AG08396 (cell line): ENCODE results near the gene MIB1.
"Not testable (repeated sequence)": the region's sequence is repeated elsewhere in the genome, so short reads cannot be mapped to it uniquely, and the experiment has no call there.

Experiments used
- DNase-seq: peaks from one replicate; pipeline ENCODE4 v3.0.0; 2012; ENCODE audit warnings: low spot score, mixed read lengths

MIB1 gene

GRCh38 chr18:21743166-21743832, 2.7 kb downstream of the MIB1 start:
- no peak for DNase-seq

DNA sequence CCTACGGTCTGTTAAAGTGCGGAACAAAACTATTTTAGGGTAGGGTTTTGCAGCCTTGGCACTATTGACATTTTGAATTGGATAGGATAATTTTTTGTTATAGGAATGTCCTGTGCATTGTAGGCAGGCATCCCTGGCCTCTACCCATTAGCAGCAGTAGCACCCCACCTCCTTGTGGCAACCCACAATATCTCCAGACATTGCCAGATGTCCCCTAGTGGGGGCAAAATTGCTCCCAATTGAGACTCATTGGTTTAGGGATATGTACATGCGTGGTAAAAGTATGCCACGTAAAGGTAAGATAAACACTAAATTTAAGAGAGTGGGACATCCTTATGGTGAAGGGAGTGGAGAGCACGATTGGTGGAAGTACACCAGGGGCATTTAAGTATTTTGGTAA, 4.6 kb downstream of the MIB1 start:
- no peak for DNase-seq

DNA sequence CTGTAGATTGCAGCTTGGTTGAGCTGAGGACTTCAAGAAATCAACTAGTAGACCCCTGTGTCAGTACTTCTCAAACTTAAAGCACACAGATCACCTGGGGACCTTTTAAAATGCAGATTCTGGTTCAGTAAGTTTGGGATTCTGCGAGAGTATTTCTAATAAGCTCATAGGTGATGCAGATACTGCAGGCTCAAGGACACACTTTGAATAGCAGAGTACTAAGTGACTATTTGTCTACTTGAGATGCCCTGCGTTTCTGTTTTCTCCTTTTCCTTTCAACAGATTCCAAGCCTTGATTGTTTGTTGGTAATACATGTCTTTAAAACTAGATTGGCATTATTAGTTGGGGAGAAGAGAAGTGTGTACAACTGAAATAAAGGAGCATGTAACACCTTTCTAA, 6.7 kb downstream of the MIB1 start:
- DNase-seq = no peak

DNA sequence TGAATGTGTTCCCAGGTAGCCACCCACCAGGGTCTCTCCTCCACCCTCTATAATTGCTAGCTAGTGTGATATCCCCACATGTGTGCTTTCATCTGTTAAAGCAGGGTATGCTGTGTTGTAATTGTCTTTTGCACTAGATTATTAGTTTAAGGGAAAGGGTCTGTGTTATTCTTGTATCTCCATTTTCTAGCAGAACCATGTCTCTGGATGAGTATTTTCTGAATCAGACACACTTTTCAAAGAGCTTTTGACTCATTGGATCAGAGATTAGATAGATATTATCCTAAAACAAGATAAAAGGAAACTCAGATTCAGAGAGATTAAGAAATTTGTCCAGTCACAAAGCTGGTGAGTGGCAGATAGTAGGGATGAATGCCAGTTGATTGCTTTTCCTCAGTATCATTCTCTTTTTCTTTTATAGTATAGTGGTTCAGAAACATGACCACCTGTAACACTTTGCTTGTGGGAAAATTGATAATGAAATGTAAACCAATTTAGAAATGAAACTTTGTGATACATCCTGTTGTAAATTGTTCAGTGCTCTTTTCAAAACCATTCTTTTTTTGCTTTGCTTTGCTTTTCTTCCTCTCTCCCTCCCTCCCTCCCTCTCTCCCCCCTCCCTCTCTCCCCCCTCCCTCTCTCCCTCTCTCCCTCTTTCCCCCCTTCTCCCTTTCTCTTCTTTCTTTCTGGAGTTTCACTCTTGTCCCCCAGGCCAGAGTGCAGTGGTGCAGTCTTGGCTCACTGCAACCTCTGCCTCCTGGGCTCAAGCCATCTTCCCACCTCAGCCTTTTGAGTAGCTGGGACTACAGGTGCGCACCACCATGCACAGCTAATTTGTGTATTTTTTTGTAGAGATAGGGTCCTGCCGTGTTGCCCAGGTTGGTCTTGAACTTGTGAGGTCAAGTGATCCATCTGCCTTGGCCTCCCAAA, 7.4 kb downstream of the MIB1 start:
- no peak for DNase-seq

DNA sequence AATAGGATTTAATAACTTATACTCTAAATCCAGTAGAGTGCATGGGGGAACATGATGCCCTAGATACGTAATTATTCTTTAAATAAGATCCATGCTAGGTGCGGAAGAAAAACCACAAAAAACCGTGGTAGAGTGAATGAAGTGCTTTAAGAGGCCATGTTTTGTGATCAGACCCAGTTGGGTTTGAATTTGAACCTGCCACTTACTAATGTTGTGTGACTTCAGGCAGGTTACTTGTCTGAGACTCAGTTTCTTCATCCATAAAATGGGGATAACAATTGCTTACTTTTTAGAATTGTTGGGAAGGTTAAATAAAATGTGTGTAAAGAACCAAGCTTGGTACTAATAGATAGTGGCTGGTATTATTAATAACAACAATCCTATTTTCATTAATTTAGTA, 17.2 kb downstream of the MIB1 start:
- DNase-seq = no peak

- DNase-seq = no peak
These were observed 19.2 kb downstream of the MIB1 start for GRCh38 chr18:21759836-21760235.

DNA sequence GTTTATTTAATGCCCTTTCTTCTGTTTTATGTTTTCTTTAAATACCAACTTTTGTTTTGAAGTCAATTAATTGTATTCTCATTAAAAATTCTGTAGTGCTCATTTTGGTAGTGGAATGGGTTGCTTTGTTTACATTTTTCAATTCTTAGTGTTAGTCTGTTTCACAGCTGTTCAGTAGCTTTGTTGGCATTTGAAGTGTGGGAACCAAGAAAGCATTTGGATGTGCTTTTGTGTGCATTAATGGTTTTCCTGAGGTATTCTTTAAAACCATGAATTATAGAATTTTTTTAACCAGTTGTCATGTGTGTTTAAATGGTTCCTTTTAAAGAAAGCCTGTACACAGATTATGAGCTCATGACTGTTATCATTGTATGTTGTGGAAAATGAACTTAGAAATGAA, 19.7 kb downstream of the MIB1 start:
- DNase-seq = no peak

DNA sequence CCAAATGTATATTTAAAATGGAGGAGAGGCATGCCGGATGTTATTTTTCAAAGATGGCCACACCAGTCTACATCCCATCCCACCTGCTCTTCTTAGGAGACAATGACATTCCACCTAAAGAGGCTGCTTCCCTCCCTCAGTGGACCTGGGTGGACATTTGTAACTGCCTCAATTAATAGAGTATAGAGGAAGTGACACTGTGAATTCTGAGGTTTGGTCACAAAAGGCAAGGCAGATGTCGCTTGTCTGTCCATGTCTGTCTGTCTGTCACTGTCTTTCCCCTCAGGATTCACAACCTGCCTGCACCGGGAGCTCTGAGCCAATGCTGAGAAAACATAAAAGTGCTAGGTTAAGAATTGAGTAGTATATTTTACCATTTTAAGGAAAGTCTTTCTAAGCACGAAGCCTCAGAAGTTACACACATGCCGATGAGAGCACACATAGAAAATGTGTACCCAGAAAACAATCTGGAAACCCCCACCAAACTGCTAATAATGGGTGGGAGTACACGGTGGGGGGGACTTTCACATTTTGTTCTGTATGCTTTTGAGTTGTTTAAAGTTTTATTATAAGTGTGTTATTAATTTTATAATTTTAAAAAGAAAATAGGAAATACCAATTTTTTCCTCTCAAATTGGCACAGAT, 21.0 kb downstream of the MIB1 start:
- no peak for DNase-seq

GRCh38 chr18:21762181-21762772, 21.7 kb downstream of the MIB1 start:
- DNase-seq = no peak

DNA sequence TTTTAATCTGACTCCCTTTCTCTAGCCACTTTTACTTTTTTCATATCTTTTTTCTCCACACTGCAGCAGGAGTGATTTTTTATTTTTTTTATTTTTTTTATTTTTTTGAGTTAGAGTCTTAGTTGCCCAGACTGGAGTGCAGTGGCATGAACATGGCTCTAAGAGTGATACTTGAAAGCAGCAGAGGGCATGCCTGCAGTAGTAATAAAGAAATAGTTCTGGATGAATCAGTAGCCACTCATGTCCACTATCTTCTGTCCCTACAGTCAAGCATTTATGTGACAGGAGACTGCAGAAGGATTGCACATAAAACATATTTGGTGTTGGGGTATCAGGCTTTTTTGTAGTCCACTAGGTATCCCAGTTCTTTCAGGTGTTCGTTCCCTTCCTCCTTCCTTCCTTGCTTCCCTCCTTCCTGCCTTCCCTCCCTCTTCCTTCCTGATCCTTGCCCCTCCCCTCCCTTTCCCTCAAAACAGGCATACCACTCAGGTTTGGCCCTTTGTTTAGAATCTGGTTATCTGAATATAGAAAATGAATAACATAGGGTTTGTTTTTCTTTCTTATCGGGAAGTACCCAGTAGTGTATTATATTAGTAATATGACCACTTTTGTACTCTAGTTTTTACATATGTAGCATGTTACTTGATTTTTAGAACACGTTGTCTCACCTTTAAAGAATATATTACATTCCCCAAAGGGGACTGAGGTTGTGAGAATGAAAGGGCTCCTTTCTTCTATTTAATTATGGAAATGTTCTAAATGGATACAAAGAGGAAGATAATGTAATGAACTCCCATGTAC, 23.5 kb downstream of the MIB1 start:
- no peak for DNase-seq

DNA sequence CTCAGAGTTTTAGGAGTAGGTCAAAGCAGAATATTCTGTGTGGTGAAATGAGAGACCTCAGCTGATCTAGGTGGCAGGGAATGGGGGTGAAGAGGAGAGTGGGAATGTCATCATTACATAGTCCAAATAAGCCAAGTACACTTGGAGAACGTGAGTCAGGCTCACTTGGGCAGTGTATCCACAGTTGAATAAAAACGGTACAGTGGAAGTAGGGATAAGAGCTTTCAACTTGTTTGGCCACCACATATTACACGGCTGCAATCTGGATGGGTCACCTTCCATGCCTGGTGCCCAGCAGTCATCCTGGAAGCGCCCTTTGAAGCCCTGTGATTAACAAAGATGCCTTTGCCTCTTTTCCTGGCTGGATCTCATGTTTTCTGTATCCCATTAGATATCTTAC, 28.6 kb downstream of the MIB1 start:
- no peak for DNase-seq

DNA sequence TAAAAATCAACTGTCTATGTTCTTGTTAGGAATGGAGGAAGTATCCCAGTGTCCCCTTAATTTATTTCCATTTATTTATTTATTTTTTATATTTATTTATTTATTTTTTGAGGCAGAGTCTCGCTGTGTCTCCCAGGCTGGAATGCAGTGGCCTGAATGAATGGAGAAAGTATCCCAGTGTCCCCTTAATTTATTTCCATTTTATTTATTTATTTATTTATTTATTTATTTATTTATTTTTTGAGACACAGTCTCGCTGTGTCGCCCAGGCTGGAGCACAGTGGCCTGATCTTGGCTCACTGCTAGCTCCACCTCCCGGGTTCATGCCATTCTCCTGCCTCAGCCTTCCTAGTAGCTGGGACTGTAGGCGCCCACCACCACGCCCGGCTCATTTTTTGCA, 34.1 kb downstream of the MIB1 start:
- DNase-seq = no peak

DNA sequence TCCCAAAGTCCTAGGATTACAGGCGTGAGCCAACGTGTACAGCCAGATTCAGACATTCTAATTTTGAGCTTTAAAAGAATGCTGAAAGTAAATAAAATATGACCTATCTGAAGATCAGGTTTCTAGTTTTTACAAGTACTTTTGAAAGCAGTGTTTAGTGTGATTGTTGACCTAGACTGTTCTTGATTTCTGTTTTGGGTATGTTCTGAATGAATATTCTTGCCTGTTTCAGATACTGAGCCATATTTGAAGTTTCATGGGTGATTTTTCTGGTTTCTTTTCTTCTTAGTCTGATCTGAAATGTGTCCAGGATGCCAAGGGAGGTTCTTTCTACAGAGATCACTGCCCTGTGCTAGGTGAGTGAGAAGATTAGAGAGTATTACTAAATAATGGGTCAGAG, 37.2 kb downstream of the MIB1 start:
- DNase-seq = no peak

GRCh38 chr18:21786526-21786925, 45.9 kb downstream of the MIB1 start:
- DNase-seq = no peak

GRCh38 chr18:21796089-21796488, 55.5 kb downstream of the MIB1 start:
- not testable (repeated sequence) for DNase-seq

- no peak for DNase-seq
These were observed 57.5 kb downstream of the MIB1 start for GRCh38 chr18:21798126-21798525.

DNA sequence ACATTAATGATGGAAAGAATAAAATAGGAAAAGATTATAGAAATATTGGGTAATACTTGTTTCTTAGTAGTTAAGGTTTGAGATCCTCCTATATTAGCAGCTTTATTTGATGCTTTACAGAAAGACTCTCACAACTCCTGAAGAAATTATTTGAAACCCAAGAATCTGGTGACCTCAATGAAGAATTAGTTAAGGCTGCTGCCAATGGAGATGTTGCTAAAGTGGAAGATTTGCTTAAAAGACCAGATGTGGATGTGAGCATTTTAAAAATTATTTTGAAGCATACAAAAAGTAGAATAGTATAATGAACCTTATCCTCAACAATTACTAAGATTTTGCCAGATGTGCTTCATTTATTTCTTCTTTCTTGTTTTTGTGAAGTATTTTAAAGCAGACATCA, 59.1 kb downstream of the MIB1 start:
- DNase-seq = no peak

DNA sequence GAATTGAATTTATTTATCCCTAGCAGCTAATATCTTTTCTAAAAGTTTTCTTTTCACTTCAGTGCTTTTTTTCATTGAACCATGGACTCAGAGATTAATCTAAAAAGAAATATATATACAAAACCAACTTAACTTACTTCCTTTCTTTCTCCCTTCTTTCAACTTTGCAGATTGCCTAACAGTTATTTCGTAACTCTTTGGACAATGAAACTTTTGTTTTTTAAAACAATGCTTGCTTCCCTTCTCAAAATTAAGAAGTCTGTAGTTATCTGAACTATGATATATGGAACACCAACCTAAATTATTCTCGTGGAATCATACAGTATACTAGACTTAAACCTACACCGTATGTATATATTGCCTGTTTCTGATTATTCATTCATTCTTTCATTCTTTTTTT, 62.9 kb downstream of the MIB1 start:
- DNase-seq = no peak

- DNase-seq = no peak
These were observed 65.3 kb downstream of the MIB1 start for GRCh38 chr18:21805771-21806366.

DNA sequence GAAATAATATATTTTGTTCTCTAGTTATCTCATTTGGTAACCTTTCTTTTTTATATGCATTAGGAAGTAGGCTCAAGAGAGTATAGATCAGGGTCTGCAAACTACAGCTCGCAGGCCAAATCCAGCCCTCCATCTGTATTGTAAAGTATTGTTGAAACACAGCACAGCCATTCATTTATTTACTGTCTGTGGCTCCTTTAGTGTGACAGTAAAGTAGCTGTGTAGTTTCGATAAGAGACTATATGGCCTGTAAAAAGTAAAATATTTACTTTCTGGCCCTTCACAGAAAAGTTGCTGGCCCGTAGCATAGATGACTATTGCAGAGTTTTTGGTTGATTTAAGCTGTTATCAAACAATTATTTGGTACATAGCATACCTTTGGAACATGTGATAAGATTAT, 67.6 kb downstream of the MIB1 start:
- DNase-seq = no peak

DNA sequence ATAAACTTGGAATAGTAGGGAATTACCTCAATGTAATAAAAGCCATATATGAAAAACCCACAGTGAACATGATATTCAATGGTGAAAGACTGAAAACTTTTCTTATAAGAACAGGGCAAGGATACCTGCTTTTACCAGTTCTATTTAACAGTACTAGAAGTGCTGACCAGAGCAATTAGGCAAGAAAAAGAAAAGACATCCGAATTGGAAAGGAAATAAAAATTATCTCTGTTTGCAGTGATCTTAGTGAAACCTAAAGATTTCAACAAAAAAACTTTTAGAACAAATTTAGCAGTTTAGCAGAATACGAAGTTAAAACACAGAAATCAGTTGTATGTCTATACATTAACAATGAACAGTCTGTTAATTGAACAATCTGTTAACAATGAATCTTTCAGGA, 69.1 kb downstream of the MIB1 start:
- DNase-seq = no peak
